Right renal cortex interstitium (tissue), 3 donors: Measurements from ENCODE around the gene KRTAP10-7. TPM values are rescaled to one million over a fixed set of nuclear protein-coding genes. Genes with fewer than 3 reads are reported as not detected.
"Not testable (repeated sequence)": the region's sequence is repeated elsewhere in the genome, so short reads cannot be mapped to it uniquely, and the experiment has no call there.

ENCODE experiments used
- DNase-seq, 3 donors: peaks; one replicate each; pipeline ENCODE4 v3.0.0-alpha.2; 2013; ENCODE audit warnings: low read depth in 3 of 3, low spot score in 2 of 3
- polyA plus RNA-seq, 3 donors: library from polyadenylated mRNA; unstranded; fragments of 120-200 nt; gene quantifications; one replicate each; pipeline ENCODE4 v1.2.1, GENCODE V29; 2013; ENCODE audit not compliant: insufficient read length in 3 of 3

KRTAP10-7 gene, protein sequence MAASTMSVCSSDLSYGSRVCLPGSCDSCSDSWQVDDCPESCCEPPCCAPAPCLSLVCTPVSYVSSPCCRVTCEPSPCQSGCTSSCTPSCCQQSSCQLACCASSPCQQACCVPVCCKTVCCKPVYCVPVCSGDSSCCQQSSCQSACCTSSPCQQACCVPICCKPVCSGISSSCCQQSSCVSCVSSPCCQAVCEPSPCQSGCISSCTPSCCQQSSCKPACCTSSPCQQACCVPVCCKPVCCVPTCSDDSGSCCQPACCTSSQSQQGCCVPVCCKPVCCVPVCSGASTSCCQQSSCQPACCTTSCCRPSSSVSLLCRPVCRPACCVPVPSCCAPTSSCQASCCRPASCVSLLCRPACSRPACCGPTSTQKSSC
- polyA plus RNA-seq: under 1 TPM in 1 of 3 donors, not detected in 2; 0.08 TPM

DNA sequence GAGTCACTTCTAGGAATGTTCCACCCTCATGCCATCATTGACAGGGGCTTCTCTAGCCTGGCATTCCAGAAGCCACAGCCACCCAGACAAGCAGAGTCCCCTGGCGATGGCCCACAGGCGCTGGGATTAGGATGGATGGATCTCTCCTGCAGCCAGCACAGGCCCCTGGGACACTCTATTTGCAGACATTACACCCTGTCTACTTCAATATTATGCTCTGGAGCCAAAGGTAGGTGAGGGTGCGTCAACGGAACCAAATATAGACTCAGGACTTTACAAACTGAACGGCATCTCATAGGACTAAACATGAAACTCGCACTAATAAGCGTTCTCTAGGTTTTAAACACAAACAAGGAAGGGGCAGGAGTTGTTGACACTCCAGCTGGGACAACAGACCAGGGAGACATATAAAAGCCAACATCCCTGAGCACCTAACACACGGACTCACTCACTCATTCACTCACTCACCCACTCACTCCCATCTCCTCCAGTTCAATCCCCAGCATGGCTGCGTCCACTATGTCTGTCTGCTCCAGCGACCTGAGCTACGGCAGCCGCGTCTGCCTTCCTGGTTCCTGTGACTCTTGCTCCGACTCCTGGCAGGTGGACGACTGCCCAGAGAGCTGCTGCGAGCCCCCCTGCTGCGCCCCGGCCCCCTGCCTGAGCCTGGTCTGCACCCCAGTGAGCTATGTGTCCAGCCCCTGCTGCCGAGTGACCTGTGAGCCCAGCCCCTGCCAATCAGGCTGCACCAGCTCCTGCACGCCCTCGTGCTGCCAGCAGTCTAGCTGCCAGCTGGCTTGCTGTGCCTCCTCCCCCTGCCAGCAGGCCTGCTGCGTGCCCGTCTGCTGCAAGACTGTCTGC is at the start of gene KRTAP10-7:
Gene KRTAP10-7 (plus strand): TSS at position 480 of the 861 bp plus-strand sequence. CDS start 25 bp downstream, at position 505.
- not testable (repeated sequence) for DNase-seq

DNA sequence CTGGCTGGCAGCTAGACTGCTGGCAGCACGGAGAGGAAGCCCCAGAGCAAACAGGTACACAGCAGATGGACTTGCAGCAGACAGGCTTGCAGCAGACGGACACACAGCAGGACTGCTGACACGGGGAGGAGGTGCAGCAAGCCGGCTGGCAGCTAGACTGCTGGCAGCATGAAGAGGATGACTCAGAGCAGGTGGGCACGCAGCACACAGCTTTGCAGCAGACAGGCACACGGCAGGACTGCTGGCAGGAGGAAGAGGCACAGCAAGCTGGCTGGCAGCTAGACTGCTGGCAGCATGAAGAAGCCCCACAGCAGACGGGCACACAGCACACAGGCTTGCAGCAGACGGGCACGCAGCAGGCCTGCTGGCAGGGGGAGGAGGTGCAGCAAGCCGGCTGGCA is 49.6 kb upstream of the KRTAP10-7 start:
- DNase-seq: no peak

DNA sequence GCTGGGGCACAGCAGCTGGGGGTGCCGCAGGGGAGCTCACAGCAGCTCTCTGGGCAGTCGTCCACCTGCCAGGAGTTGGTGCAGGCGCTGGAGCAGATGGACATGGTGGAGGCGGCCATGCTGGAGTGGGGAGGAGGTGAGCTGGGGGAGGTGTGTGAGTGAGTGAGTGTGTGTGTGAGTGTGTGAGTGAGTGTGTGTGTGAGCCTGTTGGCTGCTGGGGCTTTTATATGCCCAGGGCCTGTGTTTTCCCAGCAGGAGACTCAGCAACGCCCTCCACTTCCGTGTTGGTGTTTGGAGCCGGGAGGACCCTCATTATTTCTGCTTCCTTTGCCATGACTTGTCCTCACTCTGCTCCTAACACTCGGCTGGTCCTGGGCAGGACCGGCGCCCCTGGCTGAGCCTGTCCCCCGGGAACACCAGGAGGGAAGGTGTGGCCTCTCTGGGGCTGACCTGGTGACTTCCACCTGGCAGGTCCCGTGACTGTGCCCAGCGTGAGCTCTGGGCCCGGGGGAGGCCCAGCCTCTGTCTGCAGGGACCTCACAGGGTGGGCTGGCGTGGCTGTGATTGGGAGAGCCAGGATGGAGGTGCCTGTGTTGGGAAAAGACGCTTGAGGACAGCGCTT is 48.9 kb upstream of the KRTAP10-7 start, which contains the start of gene KRTAP10-2:
Gene KRTAP10-2 (minus strand): TSS at position 166 of the 622 bp plus-strand sequence. CDS start 47 bp downstream, at position 119.
- no peak for DNase-seq

DNA sequence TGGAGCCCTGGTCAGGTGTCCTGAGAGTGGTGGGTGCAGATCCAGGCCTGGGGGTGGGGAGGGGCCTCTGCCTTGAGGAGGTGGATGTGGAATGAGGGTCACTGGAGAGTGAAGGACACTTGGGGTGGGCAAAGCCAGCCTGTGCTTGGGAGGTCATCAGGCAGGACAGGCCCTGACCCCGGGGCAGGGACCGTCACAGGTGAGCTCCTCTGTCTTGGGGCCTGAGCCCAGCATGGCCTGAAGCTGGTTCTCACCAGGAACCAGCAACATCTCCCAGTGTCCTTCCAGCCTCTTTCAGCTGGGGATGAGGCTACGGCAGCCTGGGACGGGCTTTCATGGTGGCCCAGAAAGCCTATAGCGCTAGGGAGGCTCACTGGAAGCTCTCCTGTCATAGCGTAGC is 48.3 kb upstream of the KRTAP10-7 start:
- no peak for DNase-seq

GRCh38 chr21:44552681-44553080 is 47.7 kb upstream of the KRTAP10-7 start:
- no peak for DNase-seq

DNA sequence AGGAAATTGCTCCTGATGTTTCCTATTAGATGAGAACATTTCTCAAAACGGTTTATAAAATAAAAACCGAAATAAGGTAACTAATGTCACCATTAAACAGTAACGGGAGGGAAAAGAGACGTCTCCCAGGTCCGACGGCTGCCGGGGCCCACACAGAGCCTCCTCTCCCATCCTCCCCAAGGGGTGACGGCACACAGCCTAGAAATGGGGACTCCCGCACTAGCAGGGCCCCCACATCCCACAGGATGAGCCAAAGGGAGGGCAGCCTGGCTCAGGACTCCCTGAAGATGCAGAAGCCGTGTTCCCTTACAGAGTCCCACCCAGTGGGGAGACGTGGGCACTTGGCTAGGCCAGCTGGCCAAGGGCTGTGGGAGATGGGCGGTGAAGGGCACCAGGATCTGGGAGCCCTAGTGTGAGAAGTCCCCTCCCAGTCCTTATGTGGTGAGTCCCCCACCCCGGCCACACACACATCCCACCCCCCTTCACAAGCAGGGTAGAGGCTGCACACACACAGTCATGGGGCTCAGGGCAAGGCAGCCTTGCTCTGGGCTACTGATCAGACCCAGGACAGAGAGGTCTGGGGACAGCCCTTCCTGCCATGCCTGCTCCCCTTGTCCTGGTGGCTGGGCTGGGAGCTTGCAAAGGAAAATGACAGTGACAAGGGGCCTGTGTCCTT is 45.1 kb upstream of the KRTAP10-7 start:
- DNase-seq: no peak

- DNase-seq: no peak
These were observed 43.5 kb upstream of the KRTAP10-7 start for GRCh38 chr21:44556879-44557278.

GRCh38 chr21:44557491-44558328 is 42.7 kb upstream of the KRTAP10-7 start:
- no peak for DNase-seq

- not testable (repeated sequence) for DNase-seq
These were observed 42.1 kb upstream of the KRTAP10-7 start for GRCh38 chr21:44558329-44558675.

DNA sequence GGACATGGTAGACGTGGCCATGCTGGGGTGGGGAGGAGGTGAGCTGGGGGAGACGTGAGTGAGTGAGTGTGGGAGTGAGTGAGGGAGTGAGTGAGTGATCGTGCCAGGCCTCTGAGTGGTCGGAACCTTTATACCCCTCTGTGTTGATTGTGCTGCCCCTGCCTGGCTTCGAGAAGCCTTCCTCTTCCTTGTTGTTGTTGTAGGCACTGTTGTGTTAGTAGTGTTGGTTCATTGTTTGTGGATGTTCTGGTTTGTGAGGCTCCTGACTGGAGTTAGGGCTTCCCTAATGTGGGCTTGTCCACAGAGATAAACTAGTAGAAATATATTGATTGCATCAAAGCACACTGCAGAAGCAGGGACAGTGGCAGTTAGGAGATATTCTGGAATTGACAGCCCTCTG is 41.7 kb upstream of the KRTAP10-7 start, which contains the start of gene KRTAP10-3:
Gene KRTAP10-3 (minus strand): TSS at position 101 of the 400 bp plus-strand sequence. CDS start 80 bp downstream, at position 21.
- no peak for DNase-seq

DNA sequence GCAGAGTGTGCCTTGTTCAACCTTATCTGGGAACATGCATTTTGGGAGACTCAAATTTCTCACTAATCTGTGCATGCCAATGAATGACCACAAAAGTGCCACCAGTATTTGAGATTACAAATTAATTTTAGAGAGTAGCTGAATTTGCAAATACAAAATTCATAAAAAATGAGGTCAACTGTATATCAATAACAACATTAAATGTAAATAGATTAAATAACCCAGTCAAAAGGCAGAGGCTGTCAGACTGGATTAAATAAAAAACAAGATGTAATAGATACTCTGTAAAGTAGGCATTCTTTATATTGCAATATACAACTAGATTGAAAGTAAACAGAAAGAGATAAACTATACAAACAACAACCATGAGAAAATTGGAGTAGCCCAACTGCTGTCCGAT is 36.3 kb upstream of the KRTAP10-7 start:
- no peak for DNase-seq

DNA sequence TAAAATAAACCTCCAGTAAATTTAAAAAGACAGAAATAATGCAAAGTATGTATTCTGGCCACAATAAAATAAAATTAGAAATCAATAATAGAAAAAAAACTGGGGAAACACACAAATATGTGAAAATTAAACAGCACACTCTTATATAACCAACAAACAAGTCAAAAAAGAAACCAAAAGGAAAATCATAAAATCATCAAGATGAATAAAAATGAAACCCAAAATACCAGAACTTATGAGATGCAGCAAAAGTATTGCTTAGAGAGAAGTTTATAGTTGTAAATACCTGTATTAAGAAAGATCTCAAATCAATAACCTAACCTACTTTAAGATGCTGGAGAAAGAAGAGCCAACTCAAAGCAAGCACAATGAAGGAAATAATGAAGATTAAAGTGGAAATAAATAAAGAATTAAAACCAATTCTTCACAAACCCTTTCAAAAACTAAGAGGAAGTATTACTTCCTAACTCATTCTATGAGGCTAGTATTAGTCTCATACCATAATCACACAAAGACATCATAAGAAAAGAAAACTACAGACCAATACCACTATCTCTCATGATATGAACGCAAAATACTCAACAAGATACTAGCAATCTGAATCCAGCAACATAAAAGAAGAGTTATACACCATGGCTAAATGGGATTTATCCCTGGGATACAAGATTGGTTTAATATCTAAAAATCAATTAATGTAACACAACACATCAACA is 35.4 kb upstream of the KRTAP10-7 start:
- no peak for DNase-seq

DNA sequence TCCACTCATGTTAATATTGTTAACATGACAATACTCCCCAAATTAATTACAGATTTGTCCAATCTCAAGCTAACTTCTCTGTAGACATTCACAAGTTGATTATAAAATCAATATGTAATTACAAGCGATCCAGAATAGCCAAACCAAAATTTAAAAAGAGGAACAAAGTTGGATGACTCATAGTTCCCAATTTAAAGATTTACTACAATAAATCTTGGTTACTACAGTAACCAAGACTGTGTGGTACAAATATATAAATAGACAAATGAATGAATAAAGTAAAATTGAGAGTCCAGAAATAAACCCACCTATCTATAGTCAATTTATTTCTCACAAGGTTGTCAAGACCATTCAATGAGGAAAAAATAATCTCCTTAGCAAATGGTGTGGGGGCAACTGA is 34.0 kb upstream of the KRTAP10-7 start:
- DNase-seq: no peak

- no peak for DNase-seq
These were observed 32.8 kb upstream of the KRTAP10-7 start for GRCh38 chr21:44567481-44568171.

DNA sequence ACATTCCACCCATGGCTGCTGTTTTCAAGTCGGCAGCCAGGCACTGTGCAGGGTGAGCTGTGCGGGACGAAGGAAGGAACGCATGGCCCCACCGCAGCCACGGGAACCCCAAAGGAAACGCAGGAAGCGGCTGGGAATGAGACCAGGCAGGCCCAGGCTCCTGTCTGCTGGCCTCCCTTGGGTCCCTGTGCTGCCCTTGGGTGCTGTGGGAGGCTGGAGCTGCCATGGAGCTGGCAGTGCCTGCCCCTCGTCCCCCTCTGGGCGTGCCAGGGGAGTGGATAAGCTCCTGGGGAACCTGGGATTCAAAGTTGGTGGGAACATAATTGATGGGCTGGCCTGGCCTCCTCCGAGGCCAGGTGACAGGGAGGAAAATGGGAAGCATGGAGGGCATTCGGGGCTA is 32.1 kb upstream of the KRTAP10-7 start:
- no peak for DNase-seq

GRCh38 chr21:44568667-44569556 is 31.5 kb upstream of the KRTAP10-7 start:
- DNase-seq: no peak

GRCh38 chr21:44569861-44570517 is 30.4 kb upstream of the KRTAP10-7 start:
- DNase-seq: no peak
